Liver (tissue), 3 donors: ENCODE results near the gene MAGEF1.

ENCODE experiments used
- CTCF ChIP-seq: fragments of 150-350 bp; IDR thresholded peaks from 2 replicates; pipeline ENCODE4 v1.5.1; 2017; ENCODE audit warnings: improper control_type of control experiment, low read depth, low read length; ENCODE audit not compliant: missing input control
- EGR1 ChIP-seq, 2 donors: IDR thresholded peaks; 2 replicates each; pipeline ENCODE4 v1.6.1; 2016 to 2018; ENCODE audit warnings: antibody characterized with exemption in 2 of 2, low read depth in 2 of 2
- MAX ChIP-seq: IDR thresholded peaks from 2 replicates; pipeline ENCODE4 v1.6.1; 2016; ENCODE audit warnings: antibody characterized with exemption
- RAD21 ChIP-seq, 2 donors: IDR thresholded peaks; 2 replicates each; pipeline ENCODE4 v1.6.1; 2016; ENCODE audit warnings: antibody characterized with exemption in 2 of 2, mild to moderate bottlenecking in 2 of 2
- REST ChIP-seq: IDR thresholded peaks from 2 replicates; pipeline ENCODE4 v1.6.1; 2016; ENCODE audit warnings: antibody characterized with exemption, mild to moderate bottlenecking
- RXRA ChIP-seq, 2 donors: IDR thresholded peaks; 2 replicates each; pipeline ENCODE4 v1.6.1; 2017 to 2018; ENCODE audit warnings: antibody characterized with exemption in 2 of 2, mild to moderate bottlenecking in 1 of 2
- SP1 ChIP-seq: IDR thresholded peaks from 2 replicates; pipeline ENCODE4 v1.6.1; 2018; ENCODE audit warnings: antibody characterized with exemption, mild to moderate bottlenecking
- TAF1 ChIP-seq: conservative IDR thresholded peaks from 2 replicates; pipeline ENCODE4 v1.6.1; 2016; ENCODE audit warnings: antibody characterized with exemption, mild to moderate bottlenecking
- YY1 ChIP-seq: IDR thresholded peaks from 2 replicates; pipeline ENCODE4 v1.6.1; 2016; ENCODE audit warnings: antibody characterized with exemption, mild to moderate bottlenecking
- TF ChIP-seq, protein P1 (sequence below): IDR thresholded peaks from 2 replicates; pipeline ENCODE4 v1.6.1; 2016; ENCODE audit warnings: antibody characterized with exemption
- donor health status: healthy.
- donor health status: healthy.

- no peak for TF ChIP-seq TAF1
- no peak for TF ChIP-seq CTCF
- TF ChIP-seq YY1, result no peak
- no peak for TF ChIP-seq RXRA (IDR thresholded peaks at IDR 0.05)
- no peak for TF ChIP-seq SP1
- no peak for TF ChIP-seq MAX
- no peak for TF ChIP-seq RAD21 (IDR thresholded peaks at IDR 0.05)
- TF ChIP-seq EGR1 (IDR thresholded peaks at IDR 0.05; ENCODE audit: low read depth in 2 of 2), result no peak
- TF ChIP-seq, protein P1, sequence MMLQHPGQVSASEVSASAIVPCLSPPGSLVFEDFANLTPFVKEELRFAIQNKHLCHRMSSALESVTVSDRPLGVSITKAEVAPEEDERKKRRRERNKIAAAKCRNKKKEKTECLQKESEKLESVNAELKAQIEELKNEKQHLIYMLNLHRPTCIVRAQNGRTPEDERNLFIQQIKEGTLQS, result no peak
- no peak for TF ChIP-seq REST
Observed at GRCh38 chr3:184760337-184761074, 48.6 kb upstream of the MAGEF1 start.
